Bronchial epithelial cell (primary cell): Measurements from ENCODE around the gene GRIK1. TPM values are rescaled to one million over a fixed set of nuclear protein-coding genes. Genes with fewer than 3 reads are reported as not detected.

Source experiments
- DNase-seq: peaks from one replicate; pipeline ENCODE4 v3.0.0-alpha.2; 2010; ENCODE audit warnings: low read depth
- FAIRE-seq: peaks from 2 replicates; lab custom pipeline; 2011; peaks lifted over from hg19 to GRCh38; lab: Jason Lieb, UNC
- H3K27me3 ChIP-seq: 2 replicates; pipeline ENCODE4 v1.5.1; 2011; ENCODE audit warnings: low read length; ENCODE audit not compliant: control insufficient read depth, insufficient read depth
- H3K36me3 ChIP-seq: 2 replicates; pipeline ENCODE4 v1.5.1; 2011; ENCODE audit warnings: low read length; ENCODE audit not compliant: control insufficient read depth, insufficient read depth
- H3K4me3 ChIP-seq: 2 replicates; pipeline ENCODE4 v1.5.1; 2011; ENCODE audit warnings: mild to moderate bottlenecking, low read depth, low read length, control low read depth
- total RNA-seq: library from RNA; depleted of rRNA; stranded (reverse); fragments of >200 nt; gene quantifications from 2 replicates; pipeline ENCODE4 v1.2.1, GENCODE V29; 2014
- TF ChIP-seq, protein P1 (sequence below): IDR thresholded peaks from 2 replicates; pipeline ENCODE4 v1.5.1; 2011; ENCODE audit warnings: mild to moderate bottlenecking, moderate library complexity, low read length, control low read depth, inconsistent platforms; ENCODE audit not compliant: insufficient read depth, severe bottlenecking

The GRIK1 gene
- total RNA-seq, 1 donor from 2014 or later = not detected

- TF ChIP-seq, protein P1, sequence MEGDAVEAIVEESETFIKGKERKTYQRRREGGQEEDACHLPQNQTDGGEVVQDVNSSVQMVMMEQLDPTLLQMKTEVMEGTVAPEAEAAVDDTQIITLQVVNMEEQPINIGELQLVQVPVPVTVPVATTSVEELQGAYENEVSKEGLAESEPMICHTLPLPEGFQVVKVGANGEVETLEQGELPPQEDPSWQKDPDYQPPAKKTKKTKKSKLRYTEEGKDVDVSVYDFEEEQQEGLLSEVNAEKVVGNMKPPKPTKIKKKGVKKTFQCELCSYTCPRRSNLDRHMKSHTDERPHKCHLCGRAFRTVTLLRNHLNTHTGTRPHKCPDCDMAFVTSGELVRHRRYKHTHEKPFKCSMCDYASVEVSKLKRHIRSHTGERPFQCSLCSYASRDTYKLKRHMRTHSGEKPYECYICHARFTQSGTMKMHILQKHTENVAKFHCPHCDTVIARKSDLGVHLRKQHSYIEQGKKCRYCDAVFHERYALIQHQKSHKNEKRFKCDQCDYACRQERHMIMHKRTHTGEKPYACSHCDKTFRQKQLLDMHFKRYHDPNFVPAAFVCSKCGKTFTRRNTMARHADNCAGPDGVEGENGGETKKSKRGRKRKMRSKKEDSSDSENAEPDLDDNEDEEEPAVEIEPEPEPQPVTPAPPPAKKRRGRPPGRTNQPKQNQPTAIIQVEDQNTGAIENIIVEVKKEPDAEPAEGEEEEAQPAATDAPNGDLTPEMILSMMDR = no peak
- DNase-seq (peak; percentile 36), FAIRE-seq (no peak)
- no peak overlapping the region for H3K4me3 ChIP-seq
- H3K27me3 ChIP-seq = no peaks in the 10 kb centered on the region
- no peaks in the 10 kb centered on the region for H3K36me3 ChIP-seq
Measured at GRCh38 chr21:29870814-29871213, 69.0 kb downstream of the GRIK1 start.

- FAIRE-seq (no peak), DNase-seq (no peak)
- TF ChIP-seq, protein P1 = no peak
- H3K27me3 ChIP-seq = no peaks in the 10 kb centered on the region
- no peak overlapping the region for H3K4me3 ChIP-seq
- H3K36me3 ChIP-seq = no peaks in the 10 kb centered on the region
Measured at GRCh38 chr21:29867796-29868195, 72.0 kb downstream of the GRIK1 start.

GRCh38 chr21:29860346-29860745 is 79.5 kb downstream of the GRIK1 start:
- Histone ChIP-seq H3K27me3 (no peaks in the 10 kb centered on the region), H3K4me3 (no peak overlapping the region), H3K36me3 (no peaks in the 10 kb centered on the region)
- TF ChIP-seq, protein P1 = no peak
- DNase-seq = no peak
- FAIRE-seq = peak; percentile 70

DNA sequence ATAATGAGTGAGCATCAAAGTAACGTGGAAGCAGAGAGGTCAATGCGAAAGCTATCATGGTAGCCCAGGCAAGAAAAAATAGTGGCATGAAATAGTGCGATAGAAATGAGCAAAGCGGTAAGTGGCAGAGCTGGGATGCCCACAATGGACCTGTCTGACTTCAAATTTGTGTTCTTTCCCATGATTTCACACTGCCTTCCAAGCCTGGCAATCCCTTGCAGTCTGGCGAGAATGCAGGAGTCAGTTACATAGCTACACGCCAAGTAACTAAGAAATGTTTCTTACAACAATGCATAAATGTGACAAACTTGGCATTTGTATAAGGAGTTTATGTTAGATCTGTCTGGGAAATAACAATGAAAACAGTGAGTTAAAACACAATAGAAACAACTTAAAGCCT is 82.6 kb downstream of the GRIK1 start:
- Histone ChIP-seq H3K36me3 (no peaks in the 10 kb centered on the region), H3K27me3 (no peaks in the 10 kb centered on the region), H3K4me3 (no peak overlapping the region)
- FAIRE-seq (no peak), DNase-seq (no peak)
- TF ChIP-seq, protein P1 = no peak

- no peak for FAIRE-seq
- Histone ChIP-seq H3K27me3 (no peaks in the 10 kb centered on the region), H3K36me3 (no peaks in the 10 kb centered on the region), H3K4me3 (no peak overlapping the region)
- DNase-seq = no peak
- TF ChIP-seq, protein P1 = no peak
Measured at GRCh38 chr21:29854795-29855194, 85.0 kb downstream of the GRIK1 start.

- Histone ChIP-seq H3K27me3 (no peaks in the 10 kb centered on the region), H3K36me3 (no peaks in the 10 kb centered on the region), H3K4me3 (no peak overlapping the region)
- TF ChIP-seq, protein P1 = no peak
- no peak for FAIRE-seq
- no peak for DNase-seq
Measured at GRCh38 chr21:29851611-29852010, 88.2 kb downstream of the GRIK1 start.
